HUES64 (cell line): ENCODE measurements around the gene KLHL35.

Experiments
- H3K27ac ChIP-seq: 2 replicates; pipeline ENCODE4 v1.7.0; 2013; ENCODE audit warnings: low read depth, low read length, inconsistent platforms
- H3K27me3 ChIP-seq: 2 replicates; pipeline ENCODE4 v1.6.1; 2013; ENCODE audit warnings: mild to moderate bottlenecking, low read length; ENCODE audit not compliant: insufficient read depth
- H3K36me3 ChIP-seq: 2 replicates; pipeline ENCODE4 v1.6.1; 2013; ENCODE audit warnings: mild to moderate bottlenecking, low read length; ENCODE audit not compliant: insufficient read depth
- H3K4me1 ChIP-seq: 2 replicates; pipeline ENCODE4 v1.6.1; 2013; ENCODE audit warnings: mild to moderate bottlenecking, low read length, moderate library complexity; ENCODE audit not compliant: insufficient read depth
- H3K4me3 ChIP-seq: 2 replicates; pipeline ENCODE4 v1.5.1; 2013; ENCODE audit warnings: mild to moderate bottlenecking, low read length, moderate library complexity
- H3K9ac ChIP-seq: 2 replicates; pipeline ENCODE4 v1.6.1; 2013; ENCODE audit warnings: mild to moderate bottlenecking, low read depth, low read length
- H3K9me3 ChIP-seq: 2 replicates; pipeline ENCODE4 v1.6.1; 2013; ENCODE audit warnings: low read depth, low read length; ENCODE audit not compliant: insufficient read depth
- WGBS: fragments of 150-250, 120-280 bp; methylation state at CpG from one replicate; pipeline ENCODE4 v1.1.7; 2013; ENCODE audit warnings: missing lambda C conversion rate; 5-methylcytosine and 5-hydroxymethylcytosine counted together

KLHL35 gene

GRCh38 chr11:75398906-75399305 is 34.1 kb downstream of the KLHL35 start:
- no peak overlapping the region for H3K9ac ChIP-seq
- H3K27me3 ChIP-seq: no peaks in the 10 kb centered on the region
- H3K9me3 ChIP-seq: no peaks in the 10 kb centered on the region
- peaks cover 42% of the 10 kb centered on the region for H3K36me3 ChIP-seq
- H3K4me3 ChIP-seq: peak overlapping the region; percentile 97
- WGBS: 86% methylated on average over 8 of the region's 8 CpGs
- H3K27ac ChIP-seq: no peak overlapping the region
- peaks cover 15% of the 10 kb centered on the region for H3K4me1 ChIP-seq

DNA sequence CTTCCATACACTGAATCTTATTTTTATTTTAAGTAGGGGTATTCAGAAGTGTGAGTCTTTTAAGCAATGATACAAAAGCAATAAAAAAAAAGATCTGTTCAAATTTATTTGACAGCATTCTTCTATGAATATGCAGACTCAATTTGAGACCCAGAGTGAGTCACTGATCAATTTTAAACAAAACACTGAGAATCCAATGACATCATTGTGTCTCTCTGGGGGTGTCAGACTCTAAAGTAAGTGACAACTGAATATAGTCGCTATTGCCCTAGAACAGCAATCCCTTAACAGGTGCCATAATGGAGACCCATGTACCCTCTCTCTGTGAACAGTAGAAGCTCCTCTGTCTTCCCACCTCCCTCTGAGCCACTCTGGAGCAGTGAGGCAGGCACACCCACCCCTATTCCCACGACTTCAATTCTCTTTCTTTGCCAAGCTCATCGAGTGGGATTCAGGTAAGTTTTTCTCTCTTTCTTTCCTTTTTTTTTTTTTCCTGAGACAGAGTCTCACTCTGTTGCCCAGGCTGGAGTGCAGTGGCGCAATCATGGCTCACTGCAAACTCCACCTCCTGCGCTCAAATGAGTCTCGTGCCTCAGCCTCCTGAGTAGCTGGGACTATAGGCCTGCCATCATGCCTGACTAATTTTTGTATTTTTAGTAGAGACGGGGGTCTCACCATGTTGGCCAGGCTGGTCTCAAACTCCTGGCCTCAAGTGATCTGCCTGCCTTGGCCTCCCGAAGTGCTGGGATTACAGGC is 38.7 kb downstream of the KLHL35 start:
- WGBS: 77% methylated on average over 8 of the region's 8 CpGs
- H3K27ac ChIP-seq: no peak overlapping the region

GRCh38 chr11:75389925-75390324 is 43.1 kb downstream of the KLHL35 start:
- Histone ChIP-seq H3K27me3 (no peaks in the 10 kb centered on the region), H3K9me3 (no peaks in the 10 kb centered on the region), H3K4me1 (0 out of 2 replicates have a peak, but pooled peaks cover 6% of the 10 kb centered on the region), H3K27ac (no peak overlapping the region), H3K4me3 (no peak overlapping the region), H3K36me3 (no peaks in the 10 kb centered on the region), H3K9ac (no peak overlapping the region)
- 96% methylated on average over 7 of the region's 7 CpGs for WGBS

More for the DNA sequence above, 38.7 kb downstream of the KLHL35 start:
- Histone ChIP-seq H3K27me3 (no peaks in the 10 kb centered on the region), H3K9me3 (no peaks in the 10 kb centered on the region), H3K36me3 (no peaks in the 10 kb centered on the region), H3K4me1 (no peaks in the 10 kb centered on the region), H3K4me3 (no peak overlapping the region), H3K9ac (no peak overlapping the region)

GRCh38 chr11:75389276-75389605 is 43.8 kb downstream of the KLHL35 start:
- Histone ChIP-seq H3K4me3 (no peak overlapping the region), H3K27me3 (no peaks in the 10 kb centered on the region), H3K36me3 (no peaks in the 10 kb centered on the region), H3K9ac (no peak overlapping the region), H3K27ac (no peak overlapping the region), H3K9me3 (no peaks in the 10 kb centered on the region), H3K4me1 (0 out of 2 replicates have a peak, but pooled peaks cover 6% of the 10 kb centered on the region)
- WGBS: 94% methylated on average over 11 of the region's 11 CpGs

GRCh38 chr11:75388386-75389275 is 44.4 kb downstream of the KLHL35 start:
- Histone ChIP-seq H3K4me3 (no peak overlapping the region), H3K4me1 (0 out of 2 replicates have a peak, but pooled peaks cover 6% of the 10 kb centered on the region), H3K9me3 (no peaks in the 10 kb centered on the region), H3K36me3 (no peaks in the 10 kb centered on the region), H3K27me3 (no peaks in the 10 kb centered on the region), H3K27ac (peak overlapping the region; percentile 24; the same call in 1 of the 2 replicates), H3K9ac (no peak overlapping the region)
- WGBS: 32% methylated on average over 8 of the region's 9 CpGs

DNA sequence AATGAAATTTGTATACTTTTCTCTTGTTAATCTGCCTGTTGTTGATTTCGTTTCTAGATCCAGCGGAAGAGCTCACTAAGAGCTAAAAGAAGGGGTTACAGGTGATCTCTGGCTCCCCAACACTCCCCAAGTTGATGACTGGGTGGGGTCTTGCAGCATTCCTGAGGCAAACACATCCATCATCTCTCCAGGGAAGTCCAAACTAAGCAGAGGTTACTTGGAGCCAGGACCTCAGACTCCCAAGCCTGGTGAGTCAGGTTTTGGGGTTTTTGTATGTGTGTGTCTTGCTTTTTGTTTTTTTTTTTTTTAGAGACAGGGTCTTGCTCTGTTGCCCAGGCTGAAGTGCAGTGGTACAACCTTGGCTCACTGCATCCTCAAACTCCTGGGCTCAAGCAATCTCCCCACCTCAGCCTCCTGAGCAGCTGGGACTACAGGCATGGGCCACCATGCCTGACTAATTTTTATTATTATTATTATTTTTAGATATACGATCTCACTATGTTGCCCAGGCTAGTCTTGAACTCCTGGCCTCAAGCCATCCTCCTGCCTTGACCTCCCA is 45.2 kb downstream of the KLHL35 start:
- Histone ChIP-seq H3K27me3 (no peaks in the 10 kb centered on the region), H3K9ac (no peak overlapping the region), H3K4me1 (peaks cover 9% of the 10 kb centered on the region; the same call in 1 of the 2 replicates), H3K27ac (no peak overlapping the region), H3K4me3 (no peak overlapping the region), H3K36me3 (no peaks in the 10 kb centered on the region), H3K9me3 (no peaks in the 10 kb centered on the region)
- WGBS: 89% methylated on average over 2 of the region's 3 CpGs

DNA sequence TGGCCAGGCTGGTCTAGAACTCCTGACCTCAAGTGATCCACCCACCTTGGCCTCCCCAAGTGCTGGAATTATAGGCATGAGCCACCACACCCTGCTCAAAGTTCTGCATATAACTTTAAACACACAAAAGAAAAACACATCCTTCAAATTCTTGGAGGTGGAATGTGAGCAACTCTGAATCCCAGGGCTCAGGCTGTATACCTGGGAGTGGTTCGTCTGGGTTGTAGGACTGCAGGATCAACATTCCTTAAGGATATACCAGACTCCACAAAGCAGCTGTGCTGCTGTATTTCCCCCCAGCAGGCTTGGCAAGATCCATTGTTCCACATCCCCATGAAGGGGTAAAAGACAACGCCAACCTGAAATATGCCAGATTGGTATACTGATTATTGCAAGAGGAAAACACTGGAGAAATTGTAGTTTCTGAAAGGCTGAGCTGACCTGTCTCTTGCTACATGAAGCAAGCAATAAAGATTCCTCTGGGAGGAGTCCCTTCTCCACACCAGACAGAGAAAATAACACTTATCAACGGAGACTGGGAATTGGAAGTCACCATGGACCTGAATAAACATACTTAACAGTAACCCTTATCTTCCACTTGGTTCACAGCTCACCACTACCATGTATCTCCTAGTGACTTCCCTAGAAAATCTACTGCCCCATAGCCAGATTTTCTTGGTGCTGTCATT is 45.9 kb downstream of the KLHL35 start:
- 77% methylated on average over 3 of the region's 3 CpGs for WGBS
- no peak overlapping the region for H3K4me3 ChIP-seq
- H3K4me1 ChIP-seq: peaks cover 9% of the 10 kb centered on the region; the same call in 1 of the 2 replicates
- no peak overlapping the region for H3K9ac ChIP-seq
- H3K27ac ChIP-seq: no peak overlapping the region
- no peaks in the 10 kb centered on the region for H3K27me3 ChIP-seq
- no peaks in the 10 kb centered on the region for H3K9me3 ChIP-seq
- H3K36me3 ChIP-seq: no peaks in the 10 kb centered on the region

DNA sequence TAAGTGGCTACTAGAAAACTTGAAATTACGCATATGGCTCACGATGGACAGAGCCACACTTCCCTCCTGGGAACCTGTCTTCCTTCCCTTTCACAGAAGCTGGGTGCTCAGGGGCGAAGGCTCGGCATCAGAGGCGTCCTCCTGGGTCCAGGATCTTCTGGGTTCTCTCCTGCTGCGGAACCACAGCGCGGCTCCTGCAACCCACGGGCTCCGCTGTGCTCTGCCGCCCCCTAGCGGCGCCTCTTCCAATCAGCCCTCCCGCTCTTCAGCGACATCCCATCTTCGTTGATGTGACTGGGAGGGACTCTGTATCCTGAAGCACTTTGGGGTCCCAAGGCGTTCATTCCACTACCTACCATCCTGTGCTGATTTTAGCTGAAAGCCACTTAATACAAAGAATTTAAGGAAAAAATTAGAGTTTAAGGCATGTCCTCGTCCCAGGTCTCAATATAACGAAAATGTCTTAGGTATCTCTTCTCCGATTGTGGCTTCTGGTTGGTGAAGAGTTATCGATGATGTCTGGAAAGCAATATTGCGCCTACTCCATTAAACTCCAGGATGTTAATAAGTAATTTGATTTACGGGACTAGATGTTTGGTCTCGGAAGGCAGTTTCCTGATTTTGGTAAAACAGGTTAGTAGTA is 48.4 kb downstream of the KLHL35 start:
- Histone ChIP-seq H3K27me3 (no peaks in the 10 kb centered on the region), H3K4me3 (no peak overlapping the region), H3K4me1 (peaks cover 9% of the 10 kb centered on the region; the same call in 1 of the 2 replicates), H3K27ac (no peak overlapping the region), H3K36me3 (no peaks in the 10 kb centered on the region), H3K9ac (no peak overlapping the region), H3K9me3 (no peaks in the 10 kb centered on the region)
- WGBS: 35% methylated on average over 24 of the region's 24 CpGs

DNA sequence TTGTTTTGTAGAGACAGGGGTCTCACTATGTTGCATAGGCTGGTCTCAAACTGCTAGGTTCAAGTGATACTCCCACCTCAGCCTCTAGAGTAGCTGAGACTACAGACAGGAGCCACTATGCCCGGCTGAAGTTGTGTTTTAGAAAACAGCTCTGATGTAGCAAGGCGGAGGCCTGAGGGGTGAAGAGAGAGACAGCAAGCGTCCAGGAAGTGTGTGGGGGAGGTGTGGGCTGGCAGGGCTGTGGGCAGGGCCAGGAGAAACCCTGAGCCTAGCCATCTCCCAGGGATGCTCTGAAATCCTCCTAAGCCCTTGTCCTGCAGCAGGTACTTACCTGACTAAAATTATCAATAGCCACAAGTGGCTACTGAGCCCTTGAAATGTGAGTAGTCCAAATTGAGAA is 49.8 kb downstream of the KLHL35 start:
- no peak overlapping the region for H3K9ac ChIP-seq
- peaks cover 9% of the 10 kb centered on the region; the same call in 1 of the 2 replicates for H3K4me1 ChIP-seq

DNA sequence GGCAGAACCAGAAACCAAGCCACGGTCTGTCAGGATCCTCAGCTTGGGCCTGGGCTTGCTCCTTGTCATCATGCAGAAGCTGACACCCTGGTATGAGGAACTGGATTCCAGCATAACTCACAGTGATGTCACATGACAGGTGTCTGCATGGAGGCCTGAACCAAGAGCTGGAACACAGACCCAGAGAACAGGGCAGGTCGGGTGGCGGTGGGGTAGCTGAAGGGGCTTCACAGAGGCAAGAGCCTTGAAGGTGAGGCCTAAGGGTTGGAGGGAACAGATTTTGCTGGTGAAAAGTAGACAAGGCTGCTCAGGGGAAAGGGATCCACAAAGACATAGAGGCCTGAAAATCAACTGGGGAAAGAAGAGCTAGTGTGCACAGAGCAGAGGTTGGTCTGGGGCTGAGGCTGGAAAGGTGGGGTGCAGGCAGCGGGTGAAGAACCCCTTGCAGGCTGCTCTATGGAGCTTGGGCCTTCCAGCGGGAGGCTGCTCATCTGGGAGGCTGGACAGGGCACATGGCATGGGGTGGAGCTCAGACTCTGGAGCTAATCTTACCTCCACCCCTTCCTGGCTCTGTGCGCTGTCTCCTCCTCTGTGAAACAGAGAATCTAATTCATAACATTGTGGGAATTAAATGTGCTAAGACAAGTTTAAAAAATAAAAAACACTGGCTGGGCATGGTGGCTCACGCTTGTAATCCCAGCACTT is 52.1 kb downstream of the KLHL35 start:
- Histone ChIP-seq H3K9ac (no peak overlapping the region), H3K27ac (no peak overlapping the region), H3K27me3 (no peaks in the 10 kb centered on the region), H3K4me1 (peaks cover 3% of the 10 kb centered on the region; the same call in 1 of the 2 replicates), H3K4me3 (no peak overlapping the region), H3K36me3 (no peaks in the 10 kb centered on the region), H3K9me3 (no peaks in the 10 kb centered on the region)
- 87% methylated on average over 6 of the region's 7 CpGs for WGBS

More for the DNA sequence above, 49.8 kb downstream of the KLHL35 start:
- WGBS: 31% methylated on average over 3 of the region's 3 CpGs
- Histone ChIP-seq H3K9me3 (no peaks in the 10 kb centered on the region), H3K27ac (no peak overlapping the region), H3K4me3 (no peak overlapping the region), H3K27me3 (no peaks in the 10 kb centered on the region), H3K36me3 (no peaks in the 10 kb centered on the region)
